GM03348 (cell line): ENCODE measurements around the gene CISTR.
"Not testable (repeated sequence)": the region's sequence is repeated elsewhere in the genome, so short reads cannot be mapped to it uniquely, and the experiment has no call there.

ENCODE experiments used
- DNase-seq: peaks from one replicate; pipeline ENCODE4 v3.0.0; 2012; ENCODE audit warnings: low spot score

The CISTR gene

DNA sequence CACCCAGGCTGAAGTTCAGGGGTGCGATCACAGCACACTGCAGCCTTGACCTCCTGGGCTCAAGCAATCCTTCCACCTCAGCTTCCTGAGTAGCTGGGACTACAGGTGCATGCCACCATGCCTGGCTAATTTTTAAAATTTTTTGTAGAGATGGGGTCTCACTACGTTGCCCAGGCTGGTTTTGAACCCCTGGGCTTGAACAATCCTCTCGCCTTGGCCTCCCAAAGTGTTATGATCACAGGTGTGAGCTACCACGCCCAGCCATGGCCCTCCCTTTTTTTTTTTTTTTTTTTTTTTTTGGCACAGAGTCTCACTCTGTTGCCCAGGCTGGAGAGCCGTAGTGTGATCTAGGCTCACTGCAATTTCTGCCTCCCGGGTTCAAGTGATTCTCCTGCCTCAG is 33.2 kb downstream of the CISTR start:
- DNase-seq: not testable (repeated sequence)

DNA sequence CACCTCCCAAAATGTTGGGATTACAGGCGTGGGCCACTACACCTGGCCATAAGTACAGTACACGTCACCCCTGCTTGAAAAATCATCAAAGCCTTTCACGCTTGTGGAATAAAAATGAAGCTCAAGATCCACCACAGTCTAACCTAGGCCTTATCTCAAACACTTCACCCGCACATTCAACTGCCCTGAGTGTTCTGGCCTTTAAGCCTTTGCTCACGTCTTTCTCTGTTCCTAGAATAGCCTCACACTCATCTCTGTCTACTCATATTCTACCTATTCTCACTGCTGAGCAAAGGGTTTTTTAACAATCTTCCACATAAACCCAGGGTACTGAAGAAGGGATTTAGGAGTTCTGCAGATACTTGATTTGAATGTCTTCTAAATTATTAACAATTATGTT is 34.5 kb downstream of the CISTR start:
- no peak for DNase-seq

DNA sequence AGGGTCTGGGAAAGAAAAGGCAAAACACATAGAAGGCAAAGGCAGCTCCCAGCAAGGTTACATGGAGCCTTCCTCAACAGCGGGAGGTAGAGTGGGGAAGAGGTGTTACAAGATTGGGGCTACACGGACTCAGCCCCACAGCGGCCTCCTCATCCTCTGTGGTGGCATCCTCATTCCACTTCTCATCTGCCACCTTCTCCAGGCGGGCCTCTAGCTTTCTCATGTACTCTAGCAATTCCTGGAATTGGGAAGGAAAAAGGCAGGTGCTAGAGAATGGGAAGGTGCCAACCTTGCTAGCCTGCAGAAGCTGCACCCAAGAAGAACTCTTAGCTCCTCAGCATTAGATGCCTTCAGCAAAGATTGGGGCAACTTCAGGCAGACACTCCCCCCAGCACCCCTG is 37.8 kb downstream of the CISTR start:
- DNase-seq: no peak

DNA sequence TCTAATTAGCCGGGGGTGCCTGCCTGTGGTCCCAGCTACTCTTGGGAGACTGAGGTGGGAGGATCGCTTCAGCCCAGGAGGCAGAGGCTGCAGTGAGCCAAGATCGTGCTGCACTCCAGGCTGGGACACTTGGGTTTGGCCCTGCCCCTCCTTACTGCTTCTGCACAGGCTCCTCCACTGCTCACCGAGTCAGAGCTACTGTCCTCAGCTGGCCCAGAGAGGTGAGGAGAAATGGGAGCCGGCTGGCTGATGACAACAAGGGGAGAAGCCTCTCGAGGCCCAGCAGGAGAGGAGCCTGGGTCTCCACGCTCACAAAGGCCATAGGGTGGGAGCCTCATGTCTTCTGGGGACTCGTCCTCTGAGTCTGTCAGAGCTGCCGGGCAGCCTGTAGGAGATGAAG is 38.3 kb downstream of the CISTR start:
- no peak for DNase-seq

DNA sequence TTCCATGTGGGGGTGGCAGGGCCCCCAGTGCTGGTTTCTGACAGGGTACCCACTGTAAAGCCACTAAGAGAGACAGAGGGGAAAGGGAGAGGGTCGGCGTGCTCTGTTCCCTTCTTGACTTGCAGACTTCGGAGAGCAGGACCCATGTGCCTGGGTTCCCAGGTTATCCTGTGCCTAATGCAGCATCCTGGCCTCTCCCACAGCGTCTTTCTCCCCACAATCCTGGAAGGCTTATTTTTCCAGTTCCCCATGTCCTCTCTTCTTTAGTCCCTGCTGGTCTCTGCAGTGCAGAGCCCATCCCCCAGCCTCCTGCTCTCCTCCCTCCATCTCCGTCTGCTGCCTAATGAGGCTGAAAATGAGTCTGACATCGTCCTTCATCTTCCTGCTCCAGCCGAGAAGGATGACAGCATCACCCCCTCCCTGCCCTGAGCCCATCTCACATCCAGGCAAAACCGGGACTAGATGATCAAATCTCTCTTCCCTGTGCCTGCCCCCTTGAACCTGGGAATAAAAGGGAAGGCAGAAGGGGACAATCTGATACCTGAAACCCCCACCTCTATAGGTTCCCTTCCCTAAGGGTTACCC is 39.6 kb downstream of the CISTR start:
- no peak for DNase-seq

DNA sequence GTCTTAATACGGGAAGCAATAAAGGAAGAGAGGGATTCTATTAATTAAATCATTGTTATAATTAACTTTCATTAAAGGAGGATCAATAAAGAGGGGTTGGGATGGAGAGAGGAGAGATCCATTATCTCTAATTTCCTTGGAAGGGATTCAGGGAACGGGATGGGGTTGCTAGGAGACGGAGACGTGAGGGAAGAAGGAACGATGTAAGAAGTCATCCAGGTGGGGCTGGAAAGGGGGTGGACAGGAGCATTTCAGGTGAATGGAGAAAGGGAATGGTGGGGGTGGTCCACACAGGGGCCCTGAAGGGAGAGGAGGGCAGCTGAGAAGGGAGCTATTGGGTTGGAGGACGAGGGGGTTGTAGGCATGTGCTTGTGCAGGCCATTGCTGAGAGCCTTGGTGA is 41.7 kb downstream of the CISTR start:
- DNase-seq: no peak

DNA sequence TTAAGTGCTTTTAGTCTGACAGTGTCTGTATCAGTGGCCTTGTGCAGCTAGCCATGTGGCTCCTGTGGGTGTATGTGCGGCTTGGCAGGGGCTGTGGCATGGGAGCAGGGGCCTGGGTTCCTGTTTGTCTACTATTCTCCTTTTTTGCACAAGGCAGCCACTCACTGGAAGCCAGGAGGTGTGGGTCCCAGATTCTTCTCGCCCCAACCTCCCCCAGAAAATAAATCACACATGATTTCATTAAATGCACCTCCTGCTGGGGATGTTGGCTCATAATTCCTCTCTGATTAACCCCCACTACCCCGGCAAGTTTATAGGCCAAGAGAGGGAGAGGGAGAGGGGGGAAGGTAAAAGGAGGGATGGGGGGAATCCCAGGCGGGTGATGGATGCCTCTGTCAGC is 42.1 kb downstream of the CISTR start:
- DNase-seq: peak; percentile 30

DNA sequence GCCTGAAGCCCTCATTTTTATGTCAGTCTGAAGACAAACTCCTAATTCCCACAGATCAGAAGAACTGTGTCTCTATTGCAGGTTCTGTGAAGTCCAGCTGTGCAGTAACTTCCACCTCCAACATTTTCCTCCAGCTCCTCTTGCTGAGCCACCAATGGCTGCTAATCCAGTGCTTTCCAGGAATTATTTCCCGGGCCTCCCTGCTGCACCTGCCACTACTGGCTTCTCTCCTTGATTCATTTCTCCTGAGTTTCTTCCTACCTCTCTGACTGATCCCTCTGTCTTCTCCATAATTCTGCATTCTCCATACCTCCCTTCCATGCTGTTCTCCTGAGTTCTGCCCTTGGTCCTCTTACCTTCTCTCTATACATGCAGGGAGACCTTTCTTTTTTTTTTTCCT is 45.7 kb downstream of the CISTR start:
- no peak for DNase-seq

DNA sequence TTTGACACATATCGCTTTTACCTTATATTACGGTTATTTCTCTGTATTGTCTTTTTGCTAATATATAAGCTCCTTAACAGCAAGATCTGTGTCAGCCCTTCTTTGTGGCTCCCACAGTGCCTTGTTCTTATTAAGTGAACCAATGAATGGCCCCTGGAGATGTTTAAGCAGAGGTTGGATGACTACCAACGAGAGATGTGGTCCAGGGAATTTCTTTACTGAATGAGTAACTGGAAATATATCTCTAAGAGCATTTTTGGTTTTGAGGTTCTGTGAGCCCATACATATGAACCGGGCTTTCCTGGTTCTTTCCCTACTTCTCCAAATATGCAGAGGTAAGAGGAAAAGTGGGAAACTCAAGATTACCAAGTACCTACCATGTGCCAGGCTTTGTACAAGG is 48.0 kb downstream of the CISTR start:
- peak; percentile 40 for DNase-seq

DNA sequence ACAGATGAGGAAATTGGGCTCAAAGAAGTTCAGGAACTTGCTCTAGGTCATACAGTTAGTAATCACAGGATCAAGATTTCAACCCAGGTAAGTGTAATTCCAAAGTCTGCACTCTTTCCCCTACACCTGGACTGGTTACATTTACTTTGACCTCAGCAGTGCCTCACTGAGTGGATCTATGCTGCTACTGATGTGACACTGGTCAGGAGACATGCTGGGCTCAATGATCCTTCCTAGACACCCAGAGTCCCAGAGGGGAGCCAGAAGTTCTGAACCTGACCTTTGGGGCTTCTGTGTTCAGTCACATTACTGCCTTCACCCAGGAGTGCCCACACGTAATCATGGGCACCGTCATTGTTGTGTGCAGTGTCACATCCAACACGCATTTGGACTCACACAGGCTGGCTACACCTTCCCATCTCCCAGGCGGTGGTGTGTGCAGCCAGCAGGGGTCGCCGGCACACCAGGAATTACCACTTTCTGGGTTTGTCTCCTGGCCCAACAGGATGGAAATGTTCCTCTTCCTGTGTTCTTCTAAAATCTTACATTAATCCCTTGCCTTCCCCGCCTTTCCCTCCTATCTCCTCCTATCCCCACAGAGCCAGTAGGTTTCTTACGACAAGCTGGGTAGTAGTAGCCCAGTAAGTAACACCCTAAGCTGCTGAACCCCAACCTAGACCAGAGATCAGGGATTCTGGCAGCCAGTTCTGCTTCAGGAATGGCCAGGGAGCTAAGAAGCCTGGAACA is 50.1 kb downstream of the CISTR start:
- peak; percentile 89 for DNase-seq

DNA sequence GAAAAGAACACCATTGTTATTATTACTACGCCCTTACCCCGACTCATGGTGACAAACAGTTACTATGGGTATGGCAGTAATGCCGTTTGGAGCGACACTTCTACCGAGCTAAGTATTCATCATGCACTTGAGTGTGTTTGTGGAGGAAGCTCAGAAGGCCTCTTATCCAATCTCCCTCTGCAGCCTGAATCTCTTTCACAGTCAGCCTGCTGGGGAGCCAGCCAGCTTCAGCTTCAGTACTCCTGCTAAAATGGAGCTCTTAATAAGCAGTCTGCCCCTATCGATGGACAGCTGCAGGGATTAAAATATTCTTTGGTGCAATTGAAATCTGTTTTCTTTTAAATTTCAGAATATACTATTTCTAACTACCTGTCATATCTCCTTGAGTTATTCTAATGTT is 51.2 kb downstream of the CISTR start:
- DNase-seq: no peak

DNA sequence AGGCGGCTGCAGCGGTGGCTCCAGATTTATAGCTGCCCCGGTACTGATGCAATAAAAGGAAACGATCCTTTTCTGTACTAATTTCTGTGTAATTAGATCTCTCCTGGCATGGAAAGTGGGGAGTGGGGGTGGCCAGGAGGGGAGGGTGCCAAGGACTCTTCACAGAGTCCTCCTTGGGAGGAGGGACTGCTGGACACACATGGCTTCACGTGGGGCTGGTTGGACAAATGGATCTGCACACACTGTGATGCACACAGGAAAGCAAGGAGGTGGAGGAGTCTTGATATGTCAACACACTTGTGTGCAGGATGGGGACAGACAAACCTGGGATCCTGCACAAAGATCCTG is 52.1 kb downstream of the CISTR start:
- no peak for DNase-seq

DNA sequence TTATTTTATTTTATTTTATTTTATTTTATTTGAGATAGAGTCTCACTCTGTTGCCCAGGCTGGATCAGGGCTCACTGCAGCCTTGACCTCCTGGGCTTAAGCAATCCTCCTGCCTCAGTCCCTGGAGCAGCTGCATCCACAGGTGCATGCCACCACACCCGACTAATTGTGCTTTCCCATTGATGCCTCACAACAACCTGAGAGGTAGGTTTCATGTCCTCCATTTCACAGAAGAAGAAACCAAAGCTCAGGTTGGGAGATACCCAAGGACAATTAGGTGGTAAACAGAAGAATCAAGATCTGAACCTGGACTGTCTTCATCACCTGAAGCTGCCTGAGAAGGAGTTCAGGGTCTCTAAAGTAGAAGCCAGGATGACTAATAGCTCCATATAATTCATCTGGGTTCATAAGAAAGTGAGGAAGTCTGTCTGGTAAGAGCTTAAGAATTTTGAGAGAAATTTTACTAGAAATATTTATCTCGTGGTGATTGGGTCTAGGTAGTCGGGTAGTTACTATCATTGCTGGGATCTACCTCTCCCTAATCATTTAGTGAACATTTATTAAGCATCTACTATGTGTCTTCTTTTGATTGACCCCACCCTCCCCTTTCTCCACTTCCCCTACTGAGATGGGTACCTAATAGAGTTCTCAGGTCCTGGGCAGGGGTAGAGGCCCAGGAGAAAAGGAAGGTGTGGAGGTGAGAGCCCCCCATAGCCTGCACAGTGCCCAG is 52.7 kb downstream of the CISTR start:
- no peak for DNase-seq

DNA sequence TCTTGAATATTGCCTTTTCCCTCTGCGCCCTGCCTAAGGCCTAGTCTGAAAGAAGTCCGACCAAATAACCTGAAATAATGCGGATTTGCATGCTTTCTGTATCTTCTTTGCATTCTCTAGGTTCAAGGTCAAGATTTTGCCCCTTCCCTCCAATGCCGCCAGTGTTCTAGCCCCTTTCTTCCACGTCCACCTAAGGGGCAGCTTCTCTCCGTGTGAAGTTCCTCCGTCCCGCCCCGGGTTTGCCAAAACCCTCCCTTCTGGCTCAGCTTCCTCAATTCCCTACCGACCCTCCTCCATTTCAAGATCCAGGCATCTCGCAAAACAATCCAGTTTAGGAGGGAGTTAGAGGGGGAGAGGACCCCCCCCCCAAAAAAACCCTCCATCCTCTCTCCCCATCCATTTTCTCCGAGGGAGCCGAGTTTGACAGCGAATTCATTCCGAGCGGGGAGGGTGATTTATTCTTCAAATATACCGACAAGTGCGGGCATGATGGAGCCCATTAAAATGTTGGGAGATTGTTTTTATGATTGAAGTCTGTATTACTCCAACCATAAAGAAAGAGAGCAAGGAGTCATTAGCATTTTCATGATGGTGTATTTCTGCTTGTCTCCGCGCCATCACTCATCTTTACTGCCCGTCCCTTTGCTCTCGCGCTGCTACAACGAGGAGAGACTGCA is 55.0 kb downstream of the CISTR start:
- DNase-seq: no peak
